NCI-H146 treated with DMSO at 0.1 percent for 48 hours (cell line): ENCODE data around the gene KIF17.

Source experiments
- DNase-seq: peaks from one replicate; lab custom pipeline; 2025; ENCODE audit not compliant: unreplicated experiment; lab: John Stamatoyannopoulos, UW

Gene KIF17

DNA sequence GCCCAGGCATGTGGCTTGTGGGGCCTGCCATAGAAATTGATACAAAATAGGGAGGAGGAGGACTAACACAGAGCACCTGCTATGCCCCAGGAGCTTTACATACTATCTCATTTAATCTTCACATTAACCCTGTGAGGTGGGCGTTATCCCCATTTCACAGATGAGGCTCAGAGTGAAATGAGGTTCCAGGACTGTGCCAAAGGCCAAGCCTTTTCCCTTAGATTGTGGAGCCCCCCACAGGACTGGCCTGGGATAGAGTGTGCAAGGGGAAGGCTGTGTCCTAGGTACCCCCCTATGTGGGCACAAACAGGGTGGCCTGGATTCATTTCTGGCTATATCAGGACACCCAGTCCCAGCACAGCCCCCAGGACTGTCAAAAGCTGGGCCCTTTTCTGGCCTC lies 54.4 kb downstream of the KIF17 start:
- no peak for DNase-seq

DNA sequence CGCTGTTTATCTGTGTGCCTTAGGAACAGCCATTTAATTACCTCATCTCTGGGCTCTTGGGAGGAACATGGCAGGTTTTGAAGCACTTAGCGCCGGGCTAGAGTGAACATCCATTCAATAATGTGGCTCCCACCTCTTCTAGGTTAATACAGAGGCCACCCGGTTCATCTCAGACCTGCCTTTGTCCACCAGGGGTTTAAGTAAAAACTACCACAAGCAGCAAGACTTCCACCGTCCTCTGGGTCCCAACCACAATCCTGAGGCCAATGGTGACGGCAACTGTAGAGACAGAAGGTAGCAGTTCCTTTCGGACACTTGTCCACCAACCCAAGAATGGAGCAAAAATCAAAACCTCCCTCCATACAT lies 55.7 kb downstream of the KIF17 start:
- no peak for DNase-seq

DNA sequence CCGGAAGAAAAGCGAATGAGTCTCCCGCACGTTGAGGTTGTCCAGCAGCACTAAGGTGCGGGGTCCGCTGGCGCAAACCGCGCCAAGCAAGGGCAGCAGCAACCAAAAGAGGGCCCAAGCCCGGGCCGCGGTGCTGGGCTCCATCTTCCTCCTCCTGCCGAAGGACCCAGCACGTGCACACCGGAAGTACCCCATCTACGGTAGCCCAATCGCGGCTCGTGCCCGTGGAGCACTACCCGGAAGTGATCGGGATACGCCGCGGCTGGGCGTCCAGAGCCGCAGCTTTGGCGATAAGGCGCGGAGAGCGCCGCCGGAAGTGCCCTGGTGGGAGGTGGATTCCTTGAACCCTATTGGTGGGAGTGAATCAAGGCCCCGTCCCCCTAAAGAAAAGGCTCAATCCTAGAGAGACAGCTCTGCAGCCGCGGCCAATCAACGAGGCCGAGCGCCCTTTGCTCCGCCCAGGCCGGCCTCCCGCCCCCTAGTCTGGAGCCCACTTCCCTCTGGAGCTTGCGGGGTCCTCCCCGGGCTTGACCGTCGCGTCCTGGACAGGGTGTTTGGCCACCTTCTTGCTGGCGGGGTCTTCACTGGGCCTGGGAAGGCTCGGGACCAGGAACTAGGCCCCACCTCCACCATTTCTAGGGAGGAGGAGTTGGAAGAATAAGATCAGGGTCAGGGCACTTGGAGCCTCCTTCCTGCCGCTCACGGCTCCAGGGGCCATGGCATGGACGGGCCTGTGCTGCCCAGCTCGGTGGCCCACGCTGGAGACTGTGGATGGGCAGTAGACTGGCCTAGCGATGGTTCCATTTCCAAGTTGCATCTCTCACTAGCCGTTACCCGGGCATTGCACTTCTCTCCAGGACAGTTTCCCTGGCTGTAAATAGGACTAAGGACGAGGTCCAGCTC lies 56.3 kb downstream of the KIF17 start, which contains the start of gene DDOST:
Gene DDOST (minus strand): TSS at position 163 of the 903 bp plus-strand sequence. CDS start 19 bp downstream, at position 144.
- DNase-seq: peak; percentile 89

GRCh38 chr1:20660847-20661206 lies 57.0 kb downstream of the KIF17 start:
- DNase-seq: no peak

GRCh38 chr1:20660363-20660762 lies 57.4 kb downstream of the KIF17 start:
- DNase-seq: no peak

GRCh38 chr1:20658166-20658915 lies 59.5 kb downstream of the KIF17 start:
- no peak for DNase-seq

GRCh38 chr1:20657024-20657423 lies 60.8 kb downstream of the KIF17 start:
- DNase-seq: no peak

DNA sequence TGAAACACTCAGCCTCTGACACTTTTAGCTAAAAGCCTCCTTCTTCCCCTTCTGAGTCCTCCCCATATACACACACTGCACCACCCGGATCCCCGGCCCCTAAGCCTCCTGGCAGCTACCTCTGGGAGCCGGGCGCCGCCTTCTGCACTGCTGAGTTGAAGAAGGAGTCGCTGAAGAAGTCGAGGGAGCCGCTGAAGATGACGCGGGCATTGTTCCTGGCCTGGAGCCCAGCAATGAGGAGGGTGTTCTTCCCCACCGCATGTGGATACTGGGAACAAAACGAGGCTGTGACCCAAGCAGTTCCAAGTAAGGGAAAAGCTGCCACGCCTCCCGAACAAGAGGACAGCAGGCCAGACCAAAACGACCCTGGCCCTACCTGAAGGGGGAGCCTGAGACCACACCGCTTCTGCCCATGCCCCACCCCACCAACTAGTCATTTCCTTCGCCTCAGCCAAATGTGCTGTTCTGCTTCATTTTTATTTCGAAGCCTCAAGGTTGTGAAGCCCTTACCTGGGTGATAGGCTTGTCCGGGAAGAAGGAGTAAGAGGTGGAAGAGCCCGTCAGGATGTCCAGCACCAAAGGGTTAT lies 63.6 kb downstream of the KIF17 start:
- DNase-seq: no peak

DNA sequence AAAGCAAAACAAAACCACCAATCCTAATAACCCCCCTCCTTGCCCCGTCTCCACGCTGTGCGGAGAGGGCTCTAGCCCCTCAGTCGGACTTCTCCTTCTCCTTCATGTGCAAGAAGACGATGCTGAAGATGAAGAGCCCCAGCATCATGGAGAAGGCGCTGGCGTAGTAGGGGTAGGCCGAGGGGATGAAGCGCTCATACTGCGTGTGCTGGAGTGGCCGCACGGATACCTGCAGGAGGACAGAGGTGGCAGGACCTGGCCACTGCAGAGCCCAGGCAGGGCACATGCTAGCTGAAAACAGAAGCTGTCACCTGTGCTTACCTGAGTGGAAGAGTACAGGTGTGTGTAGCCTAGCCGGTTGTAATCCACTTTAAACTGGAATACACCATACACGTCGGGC lies 65.5 kb downstream of the KIF17 start:
- DNase-seq: no peak

GRCh38 chr1:20648946-20649345 lies 68.9 kb downstream of the KIF17 start:
- DNase-seq: no peak

DNA sequence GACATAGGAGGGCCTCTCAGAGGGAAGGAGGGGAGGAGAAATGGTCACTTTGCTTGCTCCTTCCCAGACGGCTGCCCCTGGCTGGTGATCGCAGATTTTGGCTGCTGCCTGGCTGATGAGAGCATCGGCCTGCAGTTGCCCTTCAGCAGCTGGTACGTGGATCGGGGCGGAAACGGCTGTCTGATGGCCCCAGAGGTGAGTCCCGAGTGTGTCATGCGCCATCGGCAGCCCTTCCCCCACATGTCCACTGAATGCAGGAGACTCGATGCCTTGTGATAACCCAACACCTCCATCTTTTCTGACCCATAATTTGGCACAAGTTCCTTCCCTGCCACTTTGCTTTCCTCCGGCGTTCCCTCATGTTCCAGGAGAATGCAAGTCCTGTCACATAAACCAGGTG lies 69.4 kb downstream of the KIF17 start:
- DNase-seq: no peak

GRCh38 chr1:20645414-20645813 lies 72.4 kb downstream of the KIF17 start:
- DNase-seq: no peak

GRCh38 chr1:20644416-20644815 lies 73.4 kb downstream of the KIF17 start:
- DNase-seq: no peak

DNA sequence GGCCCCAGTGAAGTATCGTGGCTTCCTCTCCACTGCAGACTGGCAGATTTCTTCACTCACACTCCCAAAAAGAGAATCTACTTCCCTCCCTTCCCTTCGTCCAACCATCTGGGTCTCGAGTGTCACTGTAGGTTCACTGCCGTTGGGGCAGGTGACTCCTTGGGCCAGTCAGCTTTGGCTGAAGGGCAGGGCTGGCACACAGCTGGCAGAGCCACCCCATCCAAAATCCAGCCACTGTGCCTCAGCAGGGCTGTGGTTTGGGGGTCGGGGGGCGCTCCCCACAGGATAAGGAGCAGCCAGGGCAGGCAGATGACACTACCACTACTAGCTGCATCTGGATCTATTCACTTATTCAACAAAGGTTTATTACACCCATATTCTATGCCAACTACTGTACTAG lies 74.7 kb downstream of the KIF17 start:
- no peak for DNase-seq

DNA sequence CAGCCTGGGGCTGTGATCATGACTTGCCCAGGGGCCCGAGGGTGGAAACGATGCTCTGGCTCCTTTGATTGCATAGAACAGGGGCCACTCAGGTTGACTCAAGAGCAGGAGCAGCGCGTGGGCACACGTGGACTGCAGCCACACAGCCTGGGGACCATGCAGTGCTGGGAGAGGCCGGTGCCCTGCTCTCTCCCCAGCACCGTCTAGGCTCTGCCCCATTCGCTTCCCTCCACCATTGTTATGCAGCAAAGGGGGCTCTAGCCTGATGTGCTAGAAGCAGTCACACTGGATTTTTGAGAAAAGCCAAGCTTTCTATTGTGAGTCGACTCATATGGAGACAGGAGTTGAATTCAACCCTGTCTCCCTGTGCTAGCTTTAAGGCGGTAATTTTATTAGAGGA lies 75.8 kb downstream of the KIF17 start:
- DNase-seq: no peak

DNA sequence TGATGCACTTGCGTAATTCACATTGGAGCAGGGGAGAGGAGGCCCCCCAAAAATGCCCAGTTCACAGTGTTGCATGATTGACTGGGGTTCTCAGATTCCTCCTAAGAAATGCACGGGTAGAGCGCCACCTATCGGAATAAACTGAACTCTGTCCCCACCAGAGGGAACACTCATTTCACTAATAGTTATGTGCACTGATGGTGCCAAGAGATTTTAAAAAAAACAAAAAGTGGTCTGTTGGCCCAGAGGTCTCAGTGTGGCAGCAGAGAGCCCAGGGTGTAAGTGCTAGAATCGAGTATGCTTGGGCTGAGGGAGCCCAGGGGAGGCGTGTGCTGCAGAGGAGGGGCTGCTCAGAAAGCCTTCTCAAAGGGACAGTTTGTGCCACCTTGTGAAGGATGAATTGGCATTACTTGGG lies 77.6 kb downstream of the KIF17 start:
- DNase-seq: no peak

DNA sequence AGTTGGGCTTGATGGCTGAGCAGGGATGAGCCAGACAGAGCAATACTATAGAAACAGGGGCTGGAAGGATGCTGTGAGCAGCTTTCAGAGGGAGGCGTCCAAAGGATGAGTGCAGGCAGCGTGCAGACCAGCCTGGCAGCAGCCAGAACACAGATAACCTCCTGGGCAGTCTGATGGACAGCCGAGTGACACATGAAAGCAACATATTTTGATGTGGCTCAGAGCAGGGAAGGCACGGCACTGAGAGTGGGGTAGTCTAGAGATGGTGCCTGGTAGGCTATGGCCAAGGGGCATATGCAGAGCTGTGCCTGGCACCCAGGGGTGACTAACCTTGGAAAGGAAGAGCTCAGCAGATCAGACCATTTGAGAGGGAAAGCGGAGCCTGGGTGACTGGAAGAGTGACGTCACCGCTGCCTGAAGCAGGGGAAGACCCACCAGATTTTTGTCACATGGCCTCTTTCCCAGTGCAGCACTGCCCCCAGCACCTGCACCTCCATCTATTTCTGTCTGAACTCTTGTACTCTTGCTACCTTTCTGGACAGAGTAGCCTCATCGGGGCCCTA lies 80.9 kb downstream of the KIF17 start:
- DNase-seq: no peak

- no peak for DNase-seq
Observed at GRCh38 chr1:20634594-20635084, 83.2 kb downstream of the KIF17 start.

GRCh38 chr1:20634065-20634593 lies 83.7 kb downstream of the KIF17 start:
- no peak for DNase-seq

- DNase-seq: peak; percentile 29
Observed at GRCh38 chr1:20633190-20634064, 84.4 kb downstream of the KIF17 start, which contains the start of gene PINK1. Gene PINK1, plus strand, starts transcription at chr1:20633458. Its CDS starts 91 bp downstream, at chr1:20633549.
